HG03521 (cell line): Measurements from ENCODE around the gene ARHGEF26.

Source experiments
- ATAC-seq: cut with Tn5 transposase; IDR thresholded peaks from one replicate; pipeline ENCODE4 v1.9.1; 2021; ENCODE audit warnings: mild to moderate bottlenecking, moderate library complexity; ENCODE audit not compliant: unreplicated experiment

Gene ARHGEF26

DNA sequence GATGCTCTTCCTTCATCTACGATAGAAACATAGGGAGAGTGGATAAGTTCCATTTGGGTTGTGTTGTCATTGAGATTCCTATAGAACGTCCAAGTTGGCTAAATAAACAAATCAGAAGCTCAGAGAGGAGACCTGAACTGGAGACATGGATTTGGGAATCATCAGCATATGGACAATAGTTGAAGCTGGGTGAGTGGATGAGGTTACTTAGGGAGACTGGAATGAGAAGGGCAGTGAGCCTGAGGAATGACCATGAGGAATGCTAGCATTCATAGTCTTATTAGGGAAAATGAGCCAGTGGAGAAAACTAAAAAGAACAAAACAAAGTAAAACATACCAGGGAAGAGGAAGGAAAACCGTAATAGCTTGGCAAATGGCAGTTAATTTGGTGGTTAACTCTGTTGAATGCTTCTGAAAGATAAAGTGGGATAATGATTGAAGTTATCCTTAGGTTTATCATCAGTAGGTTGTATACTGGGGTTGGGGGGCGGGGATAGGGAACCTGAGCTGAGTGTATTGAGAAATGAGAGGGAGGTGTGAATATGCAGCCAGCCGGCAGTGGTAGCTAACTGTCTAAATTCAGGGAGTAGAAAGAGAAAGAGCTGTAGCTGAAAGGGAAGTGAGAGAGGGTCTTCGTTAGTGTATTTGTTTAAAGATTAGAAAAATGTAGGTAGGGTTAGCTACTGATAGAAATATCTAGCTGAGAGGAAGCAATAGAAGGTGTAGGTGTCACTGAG, 74.6 kb downstream of the ARHGEF26 start:
- ATAC-seq = no peak

- no peak for ATAC-seq
These were observed 76.6 kb downstream of the ARHGEF26 start for GRCh38 chr3:154197751-154198150.

- no peak for ATAC-seq
These were observed 88.3 kb downstream of the ARHGEF26 start for GRCh38 chr3:154209499-154209898.

GRCh38 chr3:154210986-154211385, 89.8 kb downstream of the ARHGEF26 start:
- ATAC-seq = no peak

- no peak for ATAC-seq
These were observed 93.1 kb downstream of the ARHGEF26 start for GRCh38 chr3:154214306-154214705.

DNA sequence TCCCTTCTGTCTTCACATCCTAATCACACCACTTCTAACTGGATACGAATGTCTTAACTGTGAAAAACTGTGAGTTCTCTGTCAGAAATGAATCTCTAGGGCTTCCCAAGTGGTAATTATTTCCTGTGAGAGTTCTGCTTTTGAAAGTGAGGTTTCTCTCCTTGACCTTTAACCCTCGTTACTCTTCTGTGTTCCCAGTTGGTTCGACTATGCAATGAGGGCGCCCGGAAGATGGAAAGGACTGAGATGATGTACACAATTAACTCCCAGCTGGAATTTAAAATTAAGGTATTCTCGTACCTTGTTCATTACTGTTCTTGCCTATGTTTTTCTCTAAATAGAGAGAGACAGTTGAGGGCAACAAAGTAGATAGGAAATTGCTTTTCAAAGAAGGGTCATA, 96.5 kb downstream of the ARHGEF26 start:
- no peak for ATAC-seq

GRCh38 chr3:154218728-154219127, 97.5 kb downstream of the ARHGEF26 start:
- ATAC-seq = no peak

DNA sequence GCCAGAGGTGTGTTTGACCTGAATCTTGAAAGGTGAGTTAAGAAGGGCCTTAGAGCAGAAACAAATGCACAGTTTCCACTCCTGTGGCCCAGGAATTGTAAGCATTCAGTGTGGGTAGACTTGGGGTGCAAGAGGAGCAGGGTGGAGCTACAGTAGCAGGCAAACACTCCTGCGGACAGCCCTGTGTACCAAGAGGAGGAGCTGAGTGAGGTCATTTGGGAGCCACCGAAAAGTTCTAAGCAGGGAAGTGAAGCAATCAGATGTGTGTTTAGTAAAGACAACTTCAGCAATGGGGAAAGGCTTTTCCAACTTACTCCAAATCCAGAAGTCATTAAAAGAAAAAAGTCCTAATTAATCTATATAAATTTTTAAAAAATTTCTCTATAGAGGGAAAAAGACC, 99.3 kb downstream of the ARHGEF26 start:
- ATAC-seq = no peak

DNA sequence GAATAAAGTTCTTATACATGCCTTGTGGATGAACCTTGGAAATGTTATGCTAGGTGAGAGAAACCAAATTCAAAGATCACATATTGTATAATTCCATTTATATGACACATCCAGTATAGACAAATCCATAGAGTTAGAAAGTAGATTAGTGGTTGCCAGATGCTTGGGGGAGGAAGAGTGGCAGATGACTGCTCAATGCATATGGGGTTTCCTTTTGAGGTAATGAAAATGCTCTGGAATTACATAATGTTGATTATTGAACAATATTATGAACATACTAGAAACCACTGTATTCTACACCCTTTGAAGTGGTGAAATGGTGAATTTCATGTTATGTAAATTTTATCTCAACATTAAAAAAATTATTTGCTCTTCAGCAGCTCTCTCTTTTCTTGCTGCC, 102.3 kb downstream of the ARHGEF26 start:
- no peak for ATAC-seq

DNA sequence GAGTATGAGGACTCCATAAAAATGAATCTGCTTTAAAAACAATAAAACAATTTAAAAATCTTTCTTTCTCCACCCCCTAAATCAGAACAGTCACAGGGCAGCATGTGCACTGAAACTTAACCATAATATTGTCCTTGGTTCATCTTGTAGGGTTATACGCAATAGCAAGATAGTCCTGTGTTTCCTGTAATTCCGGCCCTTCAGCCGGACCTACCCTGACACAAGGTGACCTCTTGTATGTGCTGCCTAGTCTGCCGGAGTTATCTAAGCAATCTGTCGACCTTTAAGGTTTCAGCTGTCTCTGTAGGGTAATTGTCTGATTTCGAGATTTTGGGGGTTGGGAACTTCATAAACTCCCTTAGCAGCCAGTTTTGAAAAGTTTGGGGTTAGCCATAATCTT, 103.2 kb downstream of the ARHGEF26 start:
- ATAC-seq = no peak

GRCh38 chr3:154224866-154225265, 103.7 kb downstream of the ARHGEF26 start:
- no peak for ATAC-seq

- ATAC-seq = no peak
These were observed 104.3 kb downstream of the ARHGEF26 start for GRCh38 chr3:154225536-154225935.

DNA sequence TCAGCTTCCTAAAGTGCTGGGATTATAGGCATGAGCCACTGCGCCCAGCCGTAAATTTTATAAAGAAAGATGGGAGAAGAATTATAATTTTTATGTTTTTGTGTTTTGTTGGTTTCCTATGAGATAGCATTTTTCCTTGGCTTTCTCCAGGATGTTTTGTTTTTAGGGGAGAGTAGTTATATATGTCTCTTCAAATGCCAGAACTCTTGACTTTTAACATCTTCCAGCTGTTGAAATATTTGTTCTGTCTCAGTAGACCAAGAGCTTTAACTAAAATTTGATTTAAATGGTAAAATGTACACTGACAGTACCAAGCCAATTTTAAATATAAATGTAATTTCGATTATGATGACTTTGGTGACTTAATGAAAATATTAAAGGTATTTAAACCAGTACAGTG, 106.3 kb downstream of the ARHGEF26 start:
- ATAC-seq = no peak

GRCh38 chr3:154228561-154229216, 107.5 kb downstream of the ARHGEF26 start:
- no peak for ATAC-seq

DNA sequence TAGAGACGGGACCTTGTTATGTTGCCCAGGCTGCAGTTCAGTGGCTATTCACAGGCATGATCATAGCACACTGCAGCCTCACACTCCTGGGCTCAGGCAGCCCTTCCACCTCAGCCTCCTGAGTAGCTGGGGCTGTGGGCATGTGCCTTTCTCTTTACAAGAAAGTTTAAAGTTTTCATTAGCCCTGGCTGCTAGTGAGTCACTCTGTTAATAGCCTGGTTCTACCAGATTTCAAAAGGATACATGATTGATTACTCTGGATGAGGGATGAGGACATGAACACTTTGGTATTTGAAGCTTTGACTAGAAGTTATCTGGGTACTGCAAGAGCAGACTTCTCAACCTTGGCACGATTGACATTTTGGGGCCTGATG, 108.0 kb downstream of the ARHGEF26 start:
- ATAC-seq = no peak

DNA sequence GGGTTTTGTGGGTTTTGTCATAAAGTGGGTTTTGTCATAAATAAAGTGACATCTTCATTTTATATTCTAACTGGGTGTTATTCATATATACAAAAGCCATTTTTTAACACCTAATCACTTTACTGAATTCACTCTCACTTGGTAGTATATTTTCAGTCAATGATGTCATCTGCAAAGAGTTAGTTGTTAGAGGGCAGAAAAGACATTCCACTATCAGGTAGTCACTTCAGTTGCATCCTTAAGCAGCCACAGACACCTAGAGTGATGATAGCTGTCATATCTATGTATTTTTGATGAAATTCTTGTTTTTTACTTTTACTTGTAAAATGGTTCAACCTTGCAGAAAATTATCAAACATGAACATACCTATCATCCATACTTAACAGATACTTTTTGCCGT, 114.1 kb downstream of the ARHGEF26 start:
- no peak for ATAC-seq

GRCh38 chr3:154236331-154236730, 115.1 kb downstream of the ARHGEF26 start:
- no peak for ATAC-seq

- ATAC-seq = no peak
These were observed 119.0 kb downstream of the ARHGEF26 start for GRCh38 chr3:154240235-154240634.

DNA sequence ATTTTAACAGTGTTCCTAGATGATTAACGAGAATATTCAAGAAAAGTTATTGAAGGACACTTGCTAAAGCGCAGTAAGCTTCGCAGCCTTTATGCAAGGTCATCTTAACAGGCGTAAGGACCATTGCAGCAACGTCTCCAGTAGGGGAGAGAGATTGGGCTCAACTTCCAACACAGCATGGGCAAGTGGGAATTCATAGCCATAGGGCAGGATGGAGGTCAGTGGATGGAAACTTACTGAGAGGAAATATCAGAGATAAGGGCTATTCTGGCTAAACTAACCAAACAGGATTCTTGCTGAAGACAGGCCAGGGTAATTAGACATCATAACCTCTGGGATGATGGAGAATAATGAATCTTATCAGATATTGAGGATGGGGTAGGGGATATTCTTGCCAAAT, 120.3 kb downstream of the ARHGEF26 start:
- no peak for ATAC-seq

DNA sequence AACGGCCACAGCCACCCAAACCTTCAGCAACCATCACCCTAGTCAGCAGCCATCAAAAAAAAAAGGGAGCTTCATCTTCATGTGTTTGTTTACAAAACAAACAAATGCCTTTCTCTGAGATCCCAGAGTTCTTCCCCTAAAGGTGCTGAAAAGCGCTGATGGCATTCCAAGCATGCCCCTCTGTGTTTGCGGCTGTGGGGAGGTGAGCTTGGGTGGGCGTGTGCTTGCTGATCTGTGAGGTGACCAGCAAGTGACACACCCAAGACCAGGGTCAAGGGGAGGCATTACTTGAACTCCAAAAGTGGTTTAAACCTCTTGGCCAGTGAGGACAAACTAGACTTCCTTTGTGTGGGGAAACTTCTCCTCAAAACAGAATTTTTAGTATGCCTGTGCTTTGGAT, 121.6 kb downstream of the ARHGEF26 start:
- no peak for ATAC-seq

DNA sequence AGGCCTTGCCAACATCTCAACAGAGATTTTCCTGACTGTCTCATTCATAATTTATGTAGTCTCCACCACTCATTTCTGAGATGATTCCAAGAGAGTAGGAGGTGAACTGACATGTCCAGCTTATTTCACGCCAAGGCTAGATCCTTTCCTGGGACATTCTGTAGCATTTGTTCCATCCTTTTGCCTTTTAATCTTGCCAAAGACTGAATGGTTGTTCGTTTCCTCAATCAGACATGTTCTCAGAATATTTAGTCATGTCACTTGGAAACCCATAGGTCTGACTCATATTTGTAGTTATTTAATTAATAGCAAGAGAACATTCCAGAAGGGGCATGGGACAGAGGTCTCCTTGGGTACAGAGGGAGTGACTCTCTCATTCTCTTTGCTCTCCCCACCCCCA, 122.2 kb downstream of the ARHGEF26 start:
- no peak for ATAC-seq

- no peak for ATAC-seq
These were observed 123.5 kb downstream of the ARHGEF26 start for GRCh38 chr3:154244644-154245043.
